ENCODE measurements around the gene TNS3.

Gene TNS3

DNA sequence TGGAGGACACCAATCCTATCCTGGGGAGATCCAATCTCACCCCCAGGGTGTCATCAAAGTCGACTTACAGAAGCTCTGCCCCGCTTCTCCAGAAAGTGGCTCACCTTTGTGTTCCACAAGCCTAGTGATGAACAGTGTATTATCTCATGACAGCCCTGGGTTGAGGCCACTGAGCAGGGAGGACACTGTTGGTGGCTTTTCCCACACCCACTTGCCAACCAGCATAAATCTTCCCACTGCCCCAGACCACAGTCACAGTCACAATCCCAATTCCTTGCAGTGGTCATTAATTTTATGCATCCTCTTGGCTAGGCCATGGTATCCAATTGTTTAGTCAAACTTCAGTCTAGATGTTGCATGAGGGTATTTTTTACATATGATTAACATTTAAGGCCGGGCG is 18.4 kb downstream of the TNS3 start:
- DNase-seq (ENCODE audit: low read depth in 2 of 2): no peak

- no peak for DNase-seq (ENCODE audit: low read depth in 2 of 2)
These were observed 20.0 kb downstream of the TNS3 start for GRCh38 chr7:47561715-47562446.

GRCh38 chr7:47559306-47560220 is 22.3 kb downstream of the TNS3 start:
- no peak for DNase-seq (ENCODE audit: low read depth in 2 of 2)

GRCh38 chr7:47557694-47558670 is 23.9 kb downstream of the TNS3 start:
- no peak for DNase-seq (ENCODE audit: low read depth in 2 of 2)

- no peak for DNase-seq (ENCODE audit: low read depth in 2 of 2)
These were observed 24.6 kb downstream of the TNS3 start for GRCh38 chr7:47557317-47557693.

- DNase-seq (ENCODE audit: low read depth in 2 of 2): no peak
These were observed 25.3 kb downstream of the TNS3 start for GRCh38 chr7:47556511-47557180.

DNA sequence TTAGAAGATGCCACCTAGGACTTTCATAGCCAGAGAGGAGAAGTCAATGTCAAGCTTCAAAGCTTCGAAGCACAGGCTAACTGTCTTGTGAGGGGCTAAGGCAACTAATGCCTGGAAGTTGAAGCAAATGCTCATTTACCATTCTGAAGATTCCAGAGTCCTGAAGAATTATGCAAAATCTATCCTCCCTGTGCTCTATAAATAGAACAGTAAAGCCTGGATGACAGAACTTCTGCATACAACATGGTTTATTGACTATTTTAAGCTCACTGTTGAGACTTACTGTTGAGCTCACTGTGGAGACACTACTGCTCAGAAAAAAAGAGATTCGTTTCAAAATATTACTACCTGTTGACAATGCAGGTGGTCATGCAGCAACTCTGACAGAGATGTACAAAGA is 28.6 kb downstream of the TNS3 start:
- DNase-seq (ENCODE audit: low read depth in 2 of 2): no peak

DNA sequence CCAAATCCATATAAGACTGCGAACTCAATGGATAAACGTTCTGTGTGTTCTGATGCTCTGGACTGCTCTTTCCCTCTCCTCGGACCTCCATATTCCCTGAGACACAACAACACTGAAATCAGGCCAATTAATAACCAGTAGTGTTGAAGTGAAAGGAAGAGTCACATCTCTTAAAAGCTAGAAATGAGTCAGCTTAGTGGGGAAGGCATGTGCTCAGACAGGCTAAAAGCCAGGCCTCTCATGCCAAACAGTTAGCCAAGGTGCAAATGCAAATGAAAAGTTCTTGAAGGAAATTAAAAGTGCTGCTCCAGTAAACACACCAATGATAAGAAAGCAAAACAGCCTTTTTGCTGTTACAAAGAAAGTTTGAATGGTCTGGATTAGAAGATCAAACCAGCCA is 29.3 kb downstream of the TNS3 start:
- no peak for DNase-seq (ENCODE audit: low read depth in 2 of 2)

DNA sequence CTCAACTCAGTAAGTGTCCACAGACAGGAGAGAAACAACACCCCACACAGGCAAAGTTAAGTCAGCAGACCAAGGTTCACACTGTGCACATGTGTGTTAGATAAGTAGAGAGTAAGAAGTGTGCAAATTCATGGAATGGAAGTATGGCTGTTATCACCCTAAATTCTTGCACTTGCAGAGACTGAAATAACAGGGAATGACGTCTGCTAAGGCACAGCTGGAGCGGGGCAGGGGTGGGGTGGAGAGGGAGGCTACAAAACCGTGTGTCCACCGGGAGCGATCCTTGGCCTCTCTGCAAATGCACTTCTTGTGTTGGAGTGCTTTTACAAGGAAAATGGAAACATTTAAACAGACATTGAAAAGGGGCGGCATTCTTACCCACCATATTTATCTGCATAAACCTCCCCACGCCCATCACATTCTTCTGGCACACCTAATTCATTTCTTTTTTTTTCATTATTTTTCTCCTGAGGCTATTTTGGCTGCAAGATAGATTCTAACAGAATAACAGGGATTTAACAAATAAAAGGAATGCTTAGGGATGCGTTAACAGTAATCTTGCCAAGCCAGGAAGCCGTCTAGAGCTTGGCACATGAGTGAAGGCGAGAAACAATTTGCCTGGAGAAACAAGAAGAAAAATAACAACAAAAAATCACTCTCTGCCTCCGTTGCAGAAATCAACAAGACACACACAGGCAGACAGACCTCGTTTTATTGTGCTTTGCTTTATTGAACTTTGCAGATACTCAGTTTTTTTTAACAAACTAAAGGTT is 30.1 kb downstream of the TNS3 start:
- DNase-seq (ENCODE audit: low read depth in 2 of 2): no peak

DNA sequence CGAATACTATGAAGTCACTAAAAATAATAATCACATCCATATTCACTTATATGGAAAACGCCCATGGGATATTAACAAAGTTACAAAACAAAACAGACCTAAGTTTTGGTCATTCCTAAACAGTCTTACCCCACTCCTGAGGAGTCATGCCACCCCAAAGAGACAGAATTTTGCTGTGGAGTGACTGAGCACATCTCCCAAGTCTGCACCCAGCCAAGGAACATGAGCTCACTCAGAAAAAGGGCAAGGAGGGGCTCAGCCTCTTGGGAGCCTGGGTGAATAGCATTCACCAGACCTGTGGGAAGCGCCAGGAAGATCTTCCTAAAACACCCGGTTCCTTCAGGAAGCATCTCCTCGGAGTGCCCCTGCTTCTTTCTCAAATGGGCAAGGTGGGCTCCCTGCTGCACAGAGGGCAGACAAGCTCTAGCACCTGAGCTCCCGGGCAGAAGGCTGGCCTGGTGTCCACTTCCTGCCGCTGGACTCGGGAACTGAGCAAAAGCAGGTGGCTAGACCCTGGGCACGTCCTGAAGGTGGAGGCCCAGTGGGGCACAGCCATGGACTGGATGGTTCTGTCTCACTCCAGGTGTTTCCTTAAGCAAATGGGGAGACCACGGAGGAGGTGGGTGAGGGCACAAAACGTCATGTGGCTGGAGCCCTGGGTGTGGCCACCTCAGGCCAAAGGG is 31.0 kb downstream of the TNS3 start:
- DNase-seq (ENCODE audit: low read depth in 2 of 2): no peak

GRCh38 chr7:47549916-47550315 is 32.0 kb downstream of the TNS3 start:
- DNase-seq (ENCODE audit: low read depth in 2 of 2): no peak

- no peak for DNase-seq (ENCODE audit: low read depth in 2 of 2)
These were observed 32.5 kb downstream of the TNS3 start for GRCh38 chr7:47549397-47549796.

GRCh38 chr7:47548546-47548945 is 33.4 kb downstream of the TNS3 start:
- DNase-seq (ENCODE audit: low read depth in 2 of 2): no peak

DNA sequence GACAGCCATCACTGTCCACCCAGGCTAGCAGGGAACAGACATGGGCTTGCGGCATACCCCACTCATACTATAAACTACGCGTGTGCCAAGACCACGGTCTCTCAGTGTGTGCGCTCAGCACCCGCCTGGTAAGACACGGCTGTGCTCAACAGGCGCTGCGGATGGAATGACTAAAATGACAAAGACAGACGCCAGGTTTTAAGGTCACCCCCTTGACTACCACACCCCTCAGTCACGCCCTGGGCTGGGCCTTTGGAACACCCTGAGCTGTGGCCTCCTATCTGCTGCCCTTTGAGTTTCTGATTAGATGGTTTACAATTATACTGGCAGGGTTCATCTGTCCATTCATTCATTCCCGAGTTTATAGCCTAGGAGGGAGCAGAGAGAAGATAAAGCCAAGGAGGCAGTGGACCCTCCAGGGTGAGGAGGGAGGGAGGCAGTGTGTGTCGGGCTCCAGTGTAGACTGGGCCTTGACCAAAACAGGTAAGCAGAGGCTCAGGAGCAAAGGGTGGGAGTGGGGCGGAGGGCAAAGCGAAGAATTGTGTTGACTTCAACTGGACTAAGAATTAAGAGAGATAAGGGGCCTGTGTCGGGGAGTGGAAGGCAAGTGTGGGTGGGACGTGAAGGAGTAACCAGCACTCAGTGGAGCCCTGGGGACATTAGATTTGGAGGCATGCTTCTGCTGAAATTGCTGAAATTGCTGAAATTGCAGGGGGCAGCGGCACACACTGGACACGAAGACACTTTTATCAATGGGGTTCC is 35.0 kb downstream of the TNS3 start:
- no peak for DNase-seq (ENCODE audit: low read depth in 2 of 2)

GRCh38 chr7:47546171-47546570 is 35.7 kb downstream of the TNS3 start:
- no peak for DNase-seq (ENCODE audit: low read depth in 2 of 2)

- DNase-seq (ENCODE audit: low read depth in 2 of 2): no peak
These were observed 37.5 kb downstream of the TNS3 start for GRCh38 chr7:47544416-47544815.

DNA sequence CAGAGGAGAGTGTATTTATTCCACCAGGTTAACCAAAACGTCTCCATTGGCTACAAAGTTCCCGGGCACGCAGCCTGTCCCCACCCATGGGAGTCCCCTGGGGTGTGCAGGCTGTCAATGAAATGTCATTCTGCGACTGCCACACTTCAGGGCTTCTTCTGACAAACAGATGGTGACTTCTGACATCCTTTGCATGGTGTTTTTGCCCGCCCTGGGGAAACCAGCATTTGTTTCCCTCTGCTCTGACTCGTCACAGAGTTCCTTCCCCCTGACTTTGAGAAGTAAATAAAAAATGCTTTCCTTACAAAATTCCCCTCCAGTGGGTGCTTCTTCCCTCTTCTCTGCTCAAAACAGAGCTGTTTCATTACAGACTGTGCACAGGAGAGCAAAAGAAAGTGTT is 38.2 kb downstream of the TNS3 start:
- DNase-seq (ENCODE audit: low read depth in 2 of 2): no peak

GRCh38 chr7:47543056-47543455 is 38.9 kb downstream of the TNS3 start:
- DNase-seq (ENCODE audit: low read depth in 2 of 2): no peak

DNA sequence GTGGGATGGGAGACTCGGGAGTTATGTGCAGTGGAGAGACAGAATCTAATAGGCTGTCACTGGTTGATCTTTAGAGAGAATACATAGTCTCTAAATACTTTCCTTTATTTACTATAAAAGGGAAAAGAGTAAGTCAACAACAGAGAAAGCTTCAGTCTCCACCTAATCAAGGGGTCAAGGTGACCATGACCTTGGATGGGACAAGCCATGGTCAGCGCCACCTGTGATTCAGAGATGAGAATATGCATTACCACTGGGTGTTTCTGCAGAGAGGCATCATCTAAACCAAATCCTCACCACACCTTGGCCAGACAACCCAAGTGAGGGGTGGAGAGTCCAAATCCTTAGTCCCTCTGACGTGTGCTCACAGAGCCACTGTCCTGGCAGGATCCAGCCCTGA is 39.9 kb downstream of the TNS3 start:
- no peak for DNase-seq (ENCODE audit: low read depth in 2 of 2)
